Heart left ventricle (tissue), 13 donors: Measurements from ENCODE around the gene C17orf100.

Source experiments
- POLR2A ChIP-seq, 2 donors: fragments of 450-650 bp; IDR thresholded peaks; one replicate each; pipeline ENCODE4 v1.6.1; 2017; ENCODE audit warnings: antibody characterized with exemption in 2 of 2, mild to moderate bottlenecking in 2 of 2, moderate library complexity in 2 of 2
- TF ChIP-seq, protein P1 (sequence below), 12 donors: fragments of 200-600 bp; sonication (generic) in 4 of 12; IDR thresholded peaks; one replicate each; pipeline versions ENCODE4 v1.5.0 to v1.8.0; 2018 to 2022; ENCODE audit warnings: antibody characterized with exemption in 12 of 12, mild to moderate bottlenecking in 5 of 12
- donor health status: ischemic (EF 13 %, LVEDD 7.1; RV severe dilation, severe dysfunction).
- donor health status: DM: no; HTN: yes; CAD: no.
- donor health status: DM: no; HTN: no; CAD: no.
- donor health status: ischemic (EF 25% LVEDD 6.9; RV normal size, moderate dysfunction).
- donor health status: ischemic (EF 25% LVEDD 5.7; RV mildly dilated, moderate dysfunction).
- donor health status: ischemic (EF 35%, LVEDD 5.7; RV mildly dilated, moderate dysfunction).
- donor health status: nonischemic (EF 11% LVEDD 7.7; RV severe dilation, severe dysfunction).
- donor health status: DM: yes; HTN: yes; CAD: no.
- donor health status: PGD.
- donor health status: ischemic (EF 29% LVEDD 5.4; RV normal size, mild dysfunction).
- donor health status: nonischemic (EF 23%, LVEDD 6.1; RV moderate dilation, normal function).

DNA sequence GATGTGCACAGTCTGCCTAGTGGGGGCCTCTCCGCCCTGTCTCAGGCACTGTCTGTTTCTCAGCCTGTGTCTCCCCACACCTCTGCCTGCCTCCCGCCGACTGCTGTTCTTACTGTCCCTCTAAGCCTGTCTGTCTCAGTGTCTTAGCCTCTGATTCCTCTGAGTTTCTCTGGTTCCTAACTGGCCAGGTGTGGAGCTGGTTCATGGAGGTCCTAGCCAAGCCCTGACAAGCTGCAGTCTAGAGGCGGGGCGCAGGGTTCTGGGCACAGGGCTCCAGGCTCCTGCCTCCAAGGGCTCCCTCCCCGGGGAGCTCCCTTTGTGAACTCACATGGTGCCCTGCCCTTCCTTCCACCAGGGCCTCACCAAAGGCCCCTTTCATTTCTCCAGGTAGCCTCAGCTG, 19.4 kb downstream of the C17orf100 start:
- TF ChIP-seq, protein P1, sequence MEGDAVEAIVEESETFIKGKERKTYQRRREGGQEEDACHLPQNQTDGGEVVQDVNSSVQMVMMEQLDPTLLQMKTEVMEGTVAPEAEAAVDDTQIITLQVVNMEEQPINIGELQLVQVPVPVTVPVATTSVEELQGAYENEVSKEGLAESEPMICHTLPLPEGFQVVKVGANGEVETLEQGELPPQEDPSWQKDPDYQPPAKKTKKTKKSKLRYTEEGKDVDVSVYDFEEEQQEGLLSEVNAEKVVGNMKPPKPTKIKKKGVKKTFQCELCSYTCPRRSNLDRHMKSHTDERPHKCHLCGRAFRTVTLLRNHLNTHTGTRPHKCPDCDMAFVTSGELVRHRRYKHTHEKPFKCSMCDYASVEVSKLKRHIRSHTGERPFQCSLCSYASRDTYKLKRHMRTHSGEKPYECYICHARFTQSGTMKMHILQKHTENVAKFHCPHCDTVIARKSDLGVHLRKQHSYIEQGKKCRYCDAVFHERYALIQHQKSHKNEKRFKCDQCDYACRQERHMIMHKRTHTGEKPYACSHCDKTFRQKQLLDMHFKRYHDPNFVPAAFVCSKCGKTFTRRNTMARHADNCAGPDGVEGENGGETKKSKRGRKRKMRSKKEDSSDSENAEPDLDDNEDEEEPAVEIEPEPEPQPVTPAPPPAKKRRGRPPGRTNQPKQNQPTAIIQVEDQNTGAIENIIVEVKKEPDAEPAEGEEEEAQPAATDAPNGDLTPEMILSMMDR (IDR thresholded peaks at IDR 0.05), result no peak
- TF ChIP-seq POLR2A (IDR thresholded peaks at IDR 0.05), result no peak
